AG08395 (cell line): ENCODE results near the gene TARBP2.
"Not testable (repeated sequence)": the region's sequence is repeated elsewhere in the genome, so short reads cannot be mapped to it uniquely, and the experiment has no call there.

Experiments used
- DNase-seq: peaks from one replicate; pipeline ENCODE4 v3.0.0; 2012; ENCODE audit warnings: mixed read lengths, low spot score

The TARBP2 gene

GRCh38 chr12:53515291-53515680, 14.2 kb downstream of the TARBP2 start:
- DNase-seq = no peak

- no peak for DNase-seq
Observed at GRCh38 chr12:53516758-53517455, 15.8 kb downstream of the TARBP2 start.

GRCh38 chr12:53518381-53518780, 17.3 kb downstream of the TARBP2 start:
- DNase-seq = no peak

- no peak for DNase-seq
Observed at GRCh38 chr12:53523131-53523530, 22.0 kb downstream of the TARBP2 start.

- DNase-seq = no peak
Observed at GRCh38 chr12:53524476-53524875, 23.4 kb downstream of the TARBP2 start.

GRCh38 chr12:53530061-53530460, 29.0 kb downstream of the TARBP2 start:
- no peak for DNase-seq

GRCh38 chr12:53530920-53531319, 29.8 kb downstream of the TARBP2 start:
- DNase-seq = peak; percentile 40

- DNase-seq = no peak
Observed at GRCh38 chr12:53532021-53532420, 30.9 kb downstream of the TARBP2 start.

- no peak for DNase-seq
Observed at GRCh38 chr12:53532524-53533445, 31.7 kb downstream of the TARBP2 start.

GRCh38 chr12:53533471-53533870, 32.4 kb downstream of the TARBP2 start:
- DNase-seq = no peak

GRCh38 chr12:53536962-53537361, 35.9 kb downstream of the TARBP2 start:
- no peak for DNase-seq

GRCh38 chr12:53538209-53538689, 37.2 kb downstream of the TARBP2 start:
- peak; percentile 35 for DNase-seq

GRCh38 chr12:53539526-53539925, 38.4 kb downstream of the TARBP2 start:
- DNase-seq = no peak

GRCh38 chr12:53543539-53543938, 42.5 kb downstream of the TARBP2 start:
- DNase-seq = peak; percentile 83

- DNase-seq = not testable (repeated sequence)
Observed at GRCh38 chr12:53548354-53548753, 47.3 kb downstream of the TARBP2 start.

- not testable (repeated sequence) for DNase-seq
Observed at GRCh38 chr12:53550131-53550530, 49.0 kb downstream of the TARBP2 start.

- DNase-seq = no peak
Observed at GRCh38 chr12:53550595-53550994, 49.5 kb downstream of the TARBP2 start.

GRCh38 chr12:53551889-53552291, 50.8 kb downstream of the TARBP2 start:
- DNase-seq = no peak

- no peak for DNase-seq
Observed at GRCh38 chr12:53552361-53553327, 51.6 kb downstream of the TARBP2 start.
